ENCODE results near the gene MBLAC2. TPM values are rescaled to one million over a fixed set of nuclear protein-coding genes. Genes with fewer than 3 reads are reported as not detected.

Gene MBLAC2
- total and polyA plus RNA-seq, 2 donors (not counting 1 experiment from before 2014, with no cell fraction given) = 3.8 to 13.3 TPM

DNA sequence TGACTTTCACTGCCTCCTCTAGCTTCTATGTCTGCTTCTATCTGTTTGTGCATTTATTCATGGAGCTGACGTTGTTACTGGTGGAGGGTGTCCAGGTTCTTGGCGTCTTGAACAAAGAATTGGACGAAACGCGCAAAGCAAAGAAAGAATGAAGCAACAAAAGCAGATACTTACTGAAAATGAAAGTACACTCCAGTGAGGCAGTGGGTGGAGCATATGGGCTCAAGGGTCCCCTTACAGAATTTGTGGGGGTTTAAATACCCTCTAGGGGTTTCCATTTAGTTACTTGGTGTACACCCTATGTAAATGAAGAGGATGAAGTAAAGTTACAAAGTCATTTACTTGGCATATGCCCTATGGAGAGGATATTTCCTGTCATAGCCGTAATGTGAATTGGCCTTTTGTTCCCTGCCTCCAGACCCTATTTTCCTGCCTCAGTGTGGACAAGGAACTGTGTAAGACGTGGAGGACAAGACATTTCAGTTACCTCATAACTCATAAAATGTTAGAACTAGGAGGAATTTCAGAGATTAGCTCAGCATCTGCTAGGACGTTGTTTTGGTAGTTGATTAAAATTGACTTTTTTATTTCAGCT is 3.1 kb upstream of the MBLAC2 start:
- ChIA-PET CTCF (interaction anchor here (2.6 kb wide), 1 partner anchor 52 kb away, joined by 8 read pairs; the partner anchor contains the start of gene LYSMD3), POLR2A (no interaction called here)
- H3K27ac Mint-ChIP-seq = no peak overlapping the region
- ATAC-seq (ENCODE audit: low read depth) (no peak), DNase-seq (no peak)
- H3K36me3 ChIP-seq (replicated peaks in 1 of 2; ENCODE audit: control extremely low read depth in 1 of 2, control insufficient read depth in 1 of 2, extremely low read depth in 1 of 2, insufficient read depth in 2 of 2, low read length in 1 of 2) = no peaks in the 10 kb centered on the region
- no peak for TF ChIP-seq EZH2 (IDR thresholded peaks at IDR 0.05; ENCODE audit: borderline replicate concordance, insufficient read depth, low read depth, low read length, poor library complexity, severe bottlenecking)
- TF ChIP-seq, protein P1, sequence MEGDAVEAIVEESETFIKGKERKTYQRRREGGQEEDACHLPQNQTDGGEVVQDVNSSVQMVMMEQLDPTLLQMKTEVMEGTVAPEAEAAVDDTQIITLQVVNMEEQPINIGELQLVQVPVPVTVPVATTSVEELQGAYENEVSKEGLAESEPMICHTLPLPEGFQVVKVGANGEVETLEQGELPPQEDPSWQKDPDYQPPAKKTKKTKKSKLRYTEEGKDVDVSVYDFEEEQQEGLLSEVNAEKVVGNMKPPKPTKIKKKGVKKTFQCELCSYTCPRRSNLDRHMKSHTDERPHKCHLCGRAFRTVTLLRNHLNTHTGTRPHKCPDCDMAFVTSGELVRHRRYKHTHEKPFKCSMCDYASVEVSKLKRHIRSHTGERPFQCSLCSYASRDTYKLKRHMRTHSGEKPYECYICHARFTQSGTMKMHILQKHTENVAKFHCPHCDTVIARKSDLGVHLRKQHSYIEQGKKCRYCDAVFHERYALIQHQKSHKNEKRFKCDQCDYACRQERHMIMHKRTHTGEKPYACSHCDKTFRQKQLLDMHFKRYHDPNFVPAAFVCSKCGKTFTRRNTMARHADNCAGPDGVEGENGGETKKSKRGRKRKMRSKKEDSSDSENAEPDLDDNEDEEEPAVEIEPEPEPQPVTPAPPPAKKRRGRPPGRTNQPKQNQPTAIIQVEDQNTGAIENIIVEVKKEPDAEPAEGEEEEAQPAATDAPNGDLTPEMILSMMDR (IDR thresholded peaks at IDR 0.05) = no peak
- H3K27me3 ChIP-seq (replicated peaks in 1 of 4; ENCODE audit: control extremely low read depth in 1 of 4, control insufficient read depth in 3 of 4, insufficient read depth in 4 of 4, low read length in 3 of 4) = no peaks in the 10 kb centered on the region
- no peaks in the 10 kb centered on the region for H3K27me3 Mint-ChIP-seq
- H3K9me3 Mint-ChIP-seq (ENCODE audit: insufficient read depth) = no peaks in the 10 kb centered on the region
- H3K4me2 ChIP-seq (replicated peaks; ENCODE audit: low read depth, low read length, poor library complexity, severe bottlenecking) = no peak overlapping the region
- no peak overlapping the region for H2AFZ ChIP-seq (ENCODE audit: insufficient read depth, low read depth, low read length, poor library complexity, severe bottlenecking)
- H3K4me1 Mint-ChIP-seq = peaks cover 14% of the 10 kb centered on the region
- no peak overlapping the region for H3K27ac ChIP-seq (ENCODE audit: low read length in 2 of 2)
- H3K9ac ChIP-seq (ENCODE audit: low read length) = no peak overlapping the region
- intact Hi-C loops (cut with micrococcal nuclease) = loop anchor here (10.0 kb wide), 1 partner anchor 1593 kb away; the partner anchor contains the start of gene MEF2C
- H3K9me3 ChIP-seq (ENCODE audit: control extremely low read depth in 1 of 3, control insufficient read depth in 2 of 3, insufficient read depth in 1 of 3, low read length in 2 of 3) = no peaks in the 10 kb centered on the region
- no peak overlapping the region for H3K4me3 Mint-ChIP-seq
- peaks cover 12% of the 10 kb centered on the region for H3K79me2 ChIP-seq (ENCODE audit: control insufficient read depth, insufficient read depth, low read length)
- H3K4me3 ChIP-seq (ENCODE audit: control extremely low read depth in 1 of 5, extremely low read depth in 1 of 5, insufficient read depth in 1 of 5, low read depth in 2 of 5, low read length in 4 of 5) = no peak overlapping the region
- peaks cover 8 to 13% of the 10 kb centered on the region in 2 donors for H3K4me1 ChIP-seq (ENCODE audit: control insufficient read depth in 2 of 2, insufficient read depth in 2 of 2, low read length in 2 of 2)
- WGBS (ENCODE audit: insufficient coverage) = 100% methylated on average over 3 of the region's 8 CpGs
- no peaks in the 10 kb centered on the region for H4K20me1 ChIP-seq (ENCODE audit: control insufficient read depth, insufficient read depth, low read length, poor library complexity, severe bottlenecking)

DNA sequence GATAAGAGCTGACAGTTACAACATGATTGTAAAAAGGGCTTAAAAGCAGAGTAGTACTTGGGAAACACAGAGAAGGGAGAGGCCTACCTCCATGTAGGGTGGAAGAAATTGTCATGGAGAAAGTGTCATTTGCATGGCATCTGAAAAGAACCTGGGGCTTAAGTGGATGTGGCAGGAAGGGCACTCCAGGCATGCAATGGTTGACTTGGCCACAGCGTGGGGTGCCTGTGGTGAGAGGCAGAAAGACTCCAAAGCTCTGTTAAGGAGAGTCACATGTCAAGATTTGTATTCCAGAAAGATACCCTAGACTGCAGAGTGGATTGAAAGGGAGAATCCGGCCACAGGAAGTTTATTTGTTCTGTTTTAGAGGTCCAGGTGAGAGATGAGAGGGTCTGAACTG is 2.5 kb upstream of the MBLAC2 start:
- 100% methylated on average over 2 of the region's 2 CpGs for WGBS (ENCODE audit: insufficient coverage)
- Mint-ChIP-seq H3K27ac (no peak overlapping the region), H3K4me1 (peaks cover 17% of the 10 kb centered on the region), H3K27me3 (no peaks in the 10 kb centered on the region), H3K9me3 (ENCODE audit: insufficient read depth) (no peaks in the 10 kb centered on the region), H3K4me3 (no peak overlapping the region)
- H4K20me1 ChIP-seq (ENCODE audit: control insufficient read depth, insufficient read depth, low read length, poor library complexity, severe bottlenecking) = no peaks in the 10 kb centered on the region
- POLR2A ChIA-PET = no interaction called here
- H3K4me2 ChIP-seq (replicated peaks; ENCODE audit: low read depth, low read length, poor library complexity, severe bottlenecking) = no peak overlapping the region
- CTCF ChIA-PET = interaction anchor here (2.6 kb wide), 1 partner anchor 53 kb away, joined by 8 read pairs; the partner anchor contains the start of gene LYSMD3
- peaks cover 11 to 15% of the 10 kb centered on the region in 2 donors for H3K4me1 ChIP-seq (ENCODE audit: control insufficient read depth in 2 of 2, insufficient read depth in 2 of 2, low read length in 2 of 2)
- no peak overlapping the region for H3K9ac ChIP-seq (ENCODE audit: low read length)
- no peaks in the 10 kb centered on the region for H3K9me3 ChIP-seq (ENCODE audit: control extremely low read depth in 1 of 3, control insufficient read depth in 2 of 3, insufficient read depth in 1 of 3, low read length in 2 of 3)
- no peak overlapping the region for H2AFZ ChIP-seq (ENCODE audit: insufficient read depth, low read depth, low read length, poor library complexity, severe bottlenecking)
- DNase-seq = no peak
- H3K79me2 ChIP-seq (ENCODE audit: control insufficient read depth, insufficient read depth, low read length) = peaks cover 16% of the 10 kb centered on the region
- no peaks in the 10 kb centered on the region for H3K27me3 ChIP-seq (replicated peaks in 1 of 4; ENCODE audit: control extremely low read depth in 1 of 4, control insufficient read depth in 3 of 4, insufficient read depth in 4 of 4, low read length in 3 of 4)
- ATAC-seq (ENCODE audit: low read depth) = no peak
- H3K4me3 ChIP-seq (ENCODE audit: control extremely low read depth in 1 of 5, extremely low read depth in 1 of 5, insufficient read depth in 1 of 5, low read depth in 2 of 5, low read length in 4 of 5) = no peak overlapping the region
- TF ChIP-seq EZH2 (IDR thresholded peaks at IDR 0.05; ENCODE audit: borderline replicate concordance, insufficient read depth, low read depth, low read length, poor library complexity, severe bottlenecking) = no peak
- TF ChIP-seq, protein P1 (IDR thresholded peaks at IDR 0.05) = no peak
- intact Hi-C loops (cut with micrococcal nuclease) = loop anchor here (10.0 kb wide), 1 partner anchor 1592 kb away; the partner anchor contains the start of gene MEF2C
- no peak overlapping the region for H3K27ac ChIP-seq (ENCODE audit: low read length in 2 of 2)
- H3K36me3 ChIP-seq (replicated peaks in 1 of 2; ENCODE audit: control extremely low read depth in 1 of 2, control insufficient read depth in 1 of 2, extremely low read depth in 1 of 2, insufficient read depth in 2 of 2, low read length in 1 of 2) = no peaks in the 10 kb centered on the region

Data from B cell (primary cell).